Upper lobe of right lung (tissue), 1 donor: ENCODE results near the gene DLG2. TPM values are rescaled to one million over a fixed set of nuclear protein-coding genes. Genes with fewer than 3 reads are reported as not detected.
"Not testable (repeated sequence)": the region's sequence is repeated elsewhere in the genome, so short reads cannot be mapped to it uniquely, and the experiment has no call there.

Source experiments
- ATAC-seq: fragments of 200-7000 bp; cut with Tn5 transposase; one replicate; pipeline ENCODE4 v1.9.1; 2020; ENCODE audit warnings: mild to moderate bottlenecking, moderate library complexity
- DNase-seq: peaks from one replicate; pipeline ENCODE4 v3.0.0-alpha.2; 2020
- H3K27ac ChIP-seq: fragments of 200-600 bp; one replicate; pipeline ENCODE4 v1.8.0; 2022
- H3K27me3 ChIP-seq: fragments of 200-600 bp; one replicate; pipeline ENCODE4 v1.8.0; 2022; ENCODE audit warnings: mild to moderate bottlenecking
- H3K36me3 ChIP-seq: fragments of 200-600 bp; one replicate; pipeline ENCODE4 v1.8.0; 2022
- H3K4me1 ChIP-seq: fragments of 200-600 bp; one replicate; pipeline ENCODE4 v1.8.0; 2022
- H3K4me3 ChIP-seq: fragments of 200-600 bp; one replicate; pipeline ENCODE4 v1.8.0; 2022; ENCODE audit warnings: mild to moderate bottlenecking
- H3K9me3 ChIP-seq: fragments of 200-600 bp; one replicate; pipeline ENCODE4 v1.8.0; 2022
- CTCF ChIP-seq: fragments of 200-600 bp; IDR thresholded peaks from one replicate; pipeline ENCODE4 v1.8.0; 2022; ENCODE audit warnings: antibody characterized with exemption
- intact Hi-C: fragments of 100-400 bp; cut with DNase I; formaldehyde crosslinking; loops from one replicate; pipeline ENCODE4 v1.11.0; 2022
- total RNA-seq: library from RNA; stranded (reverse); fragmentation: NEBNext Ultra II Directional; extraction: Animal tissue kit (Norgen Biotek cat#: 25700); gene quantifications from one replicate; pipeline ENCODE4 v1.2.1, GENCODE V29; 2021
- donor health status: DM: no; HTN: yes; CAD: no; lungs with severe emphysema.

The DLG2 gene
- total RNA-seq, 1 donor from 2014 or later, result 9.7 TPM

DNA sequence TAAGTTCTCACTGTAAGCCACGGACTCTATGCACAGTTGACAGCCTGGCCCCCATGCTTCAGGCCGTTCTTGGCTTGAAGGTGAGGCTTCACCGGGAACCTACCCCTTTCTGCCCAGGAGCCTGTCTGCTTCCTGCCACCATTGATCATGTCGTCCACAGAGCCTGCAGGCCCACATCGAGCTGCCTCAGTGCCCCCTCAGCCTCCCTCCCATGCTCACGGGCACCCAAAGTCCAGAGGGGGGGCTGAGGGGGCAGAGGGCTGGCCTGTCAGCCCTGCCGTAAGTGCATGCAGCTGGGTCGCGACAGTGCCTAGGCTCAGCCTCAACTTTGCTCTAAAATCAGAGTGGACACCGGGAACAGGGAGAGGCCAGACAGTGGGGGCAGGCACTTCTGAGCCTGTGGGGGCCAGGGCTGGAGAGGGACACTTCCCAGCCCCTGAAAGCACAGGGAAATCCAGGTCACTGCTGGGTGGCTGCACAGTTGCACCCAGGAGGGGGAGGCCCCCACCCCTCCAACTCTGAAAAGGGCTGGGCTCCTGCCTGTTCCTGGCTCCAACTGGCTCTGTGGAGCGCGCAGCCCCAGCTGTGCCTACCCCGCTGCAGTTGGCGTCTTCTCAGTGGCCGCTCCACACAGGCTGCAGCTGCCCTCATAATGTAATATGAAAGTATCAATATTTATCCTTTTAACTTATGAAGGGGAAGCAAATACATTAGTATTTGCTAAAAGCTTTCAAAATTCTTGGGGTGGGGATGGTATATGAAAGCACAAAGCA, 598.6 kb downstream of the DLG2 start:
- no peak for DNase-seq
- no peaks in the 10 kb centered on the region for H3K36me3 ChIP-seq
- H3K27me3 ChIP-seq, result no peaks in the 10 kb centered on the region
- intact Hi-C loops, result no loop called here
- peak; percentile 45 for ATAC-seq
- TF ChIP-seq CTCF, result no peak
- no peak overlapping the region for H3K4me3 ChIP-seq
- H3K27ac ChIP-seq, result no peak overlapping the region
- H3K4me1 ChIP-seq, result no peaks in the 10 kb centered on the region
- no peaks in the 10 kb centered on the region for H3K9me3 ChIP-seq

- Histone ChIP-seq H3K27me3 (no peaks in the 10 kb centered on the region), H3K9me3 (no peaks in the 10 kb centered on the region), H3K27ac (no peak overlapping the region), H3K4me1 (no peaks in the 10 kb centered on the region), H3K36me3 (no peaks in the 10 kb centered on the region), H3K4me3 (no peak overlapping the region)
- no peak for DNase-seq
- no peak for ATAC-seq
- no peak for TF ChIP-seq CTCF
- intact Hi-C loops, result no loop called here
These were observed 599.8 kb downstream of the DLG2 start for GRCh38 chr11:85027346-85027745.

DNA sequence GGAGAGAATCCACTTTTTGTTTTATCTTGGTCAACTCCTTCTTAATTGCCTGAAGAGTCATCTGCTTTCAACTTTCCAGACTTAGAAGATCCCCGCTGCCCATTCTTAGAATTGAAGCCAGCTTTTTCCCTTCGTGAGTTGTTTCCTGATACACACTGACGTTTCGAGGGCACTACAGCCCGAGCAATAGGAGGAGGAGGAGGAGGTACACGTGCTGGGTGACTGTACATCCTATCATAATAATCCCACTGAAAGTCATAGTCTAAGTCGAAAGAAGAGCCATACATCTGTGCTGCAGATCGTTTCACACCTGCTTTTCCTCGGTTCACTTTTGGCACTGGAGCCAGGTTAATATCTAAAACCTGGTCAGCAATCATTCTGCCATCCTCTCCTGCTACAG, 606.1 kb downstream of the DLG2 start:
- DNase-seq (no peak), ATAC-seq (no peak)
- intact Hi-C loops, result no loop called here
- no peak overlapping the region for H3K27ac ChIP-seq
- no peak for TF ChIP-seq CTCF
- H3K4me1 ChIP-seq, result no peaks in the 10 kb centered on the region
- H3K4me3 ChIP-seq, result no peak overlapping the region
- no peaks in the 10 kb centered on the region for H3K9me3 ChIP-seq
- H3K27me3 ChIP-seq, result no peaks in the 10 kb centered on the region
- no peaks in the 10 kb centered on the region for H3K36me3 ChIP-seq

DNA sequence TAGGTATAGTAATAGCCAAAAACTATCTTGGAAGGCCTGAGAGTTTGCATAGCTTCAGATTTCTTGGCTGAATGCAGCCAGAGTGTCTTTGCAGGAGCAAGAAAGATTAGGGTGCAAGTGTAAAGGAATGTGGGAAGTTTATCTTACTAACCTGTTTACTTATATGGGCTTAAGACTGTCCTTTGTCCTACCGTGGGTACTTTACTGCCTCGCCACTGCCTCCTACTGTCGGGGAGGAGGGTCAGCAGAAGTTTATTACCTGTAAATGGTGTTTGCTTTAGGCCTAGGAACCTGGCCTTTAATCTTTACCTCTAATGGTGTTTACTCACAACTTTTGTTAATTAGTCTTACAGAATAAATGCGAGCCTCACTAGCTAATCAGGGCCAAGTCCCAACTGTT, 633.8 kb downstream of the DLG2 start:
- Histone ChIP-seq H3K36me3 (no peaks in the 10 kb centered on the region), H3K4me1 (no peaks in the 10 kb centered on the region), H3K27ac (no peak overlapping the region), H3K9me3 (no peaks in the 10 kb centered on the region), H3K4me3 (no peak overlapping the region), H3K27me3 (no peaks in the 10 kb centered on the region)
- intact Hi-C loops, result no loop called here
- no peak for TF ChIP-seq CTCF
- DNase-seq (no peak), ATAC-seq (no peak)

- ATAC-seq (no peak), DNase-seq (no peak)
- Histone ChIP-seq H3K27ac (no peak overlapping the region), H3K27me3 (no peaks in the 10 kb centered on the region), H3K4me1 (no peaks in the 10 kb centered on the region), H3K4me3 (no peak overlapping the region), H3K9me3 (peaks cover 8% of the 10 kb centered on the region), H3K36me3 (no peaks in the 10 kb centered on the region)
- no peak for TF ChIP-seq CTCF
- intact Hi-C loops, result no loop called here
These were observed 637.0 kb downstream of the DLG2 start for GRCh38 chr11:84990141-84990540.

DNA sequence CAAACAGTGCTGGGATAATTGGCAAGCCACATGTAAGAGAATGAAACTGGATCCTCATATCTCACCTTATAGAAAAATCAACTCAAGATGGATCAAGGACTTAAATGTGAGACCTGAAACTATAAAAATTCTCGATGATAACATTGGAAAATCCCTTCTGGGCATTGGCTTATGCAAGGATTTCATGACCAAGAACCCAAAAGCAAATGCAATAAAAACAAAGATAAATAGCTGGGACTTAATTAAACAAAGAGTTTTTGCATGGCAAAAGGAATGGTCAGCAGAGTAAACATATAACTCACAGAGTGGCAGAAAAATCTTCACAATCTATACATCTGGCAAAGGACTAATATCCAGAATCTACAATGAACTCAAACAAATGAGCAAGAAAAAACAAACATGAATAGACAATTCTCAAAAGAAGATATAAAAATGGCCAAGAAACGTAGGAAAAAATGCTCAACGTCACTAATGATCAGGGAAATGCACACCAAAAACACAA, 639.4 kb downstream of the DLG2 start:
- DNase-seq, H3K36me3 ChIP-seq, intact Hi-C loops, H3K4me1 ChIP-seq, H3K9me3 ChIP-seq, ATAC-seq, H3K4me3 ChIP-seq, H3K27ac ChIP-seq, H3K27me3 ChIP-seq: not testable (repeated sequence)
